ENCODE results near the gene LSP1.

DNA sequence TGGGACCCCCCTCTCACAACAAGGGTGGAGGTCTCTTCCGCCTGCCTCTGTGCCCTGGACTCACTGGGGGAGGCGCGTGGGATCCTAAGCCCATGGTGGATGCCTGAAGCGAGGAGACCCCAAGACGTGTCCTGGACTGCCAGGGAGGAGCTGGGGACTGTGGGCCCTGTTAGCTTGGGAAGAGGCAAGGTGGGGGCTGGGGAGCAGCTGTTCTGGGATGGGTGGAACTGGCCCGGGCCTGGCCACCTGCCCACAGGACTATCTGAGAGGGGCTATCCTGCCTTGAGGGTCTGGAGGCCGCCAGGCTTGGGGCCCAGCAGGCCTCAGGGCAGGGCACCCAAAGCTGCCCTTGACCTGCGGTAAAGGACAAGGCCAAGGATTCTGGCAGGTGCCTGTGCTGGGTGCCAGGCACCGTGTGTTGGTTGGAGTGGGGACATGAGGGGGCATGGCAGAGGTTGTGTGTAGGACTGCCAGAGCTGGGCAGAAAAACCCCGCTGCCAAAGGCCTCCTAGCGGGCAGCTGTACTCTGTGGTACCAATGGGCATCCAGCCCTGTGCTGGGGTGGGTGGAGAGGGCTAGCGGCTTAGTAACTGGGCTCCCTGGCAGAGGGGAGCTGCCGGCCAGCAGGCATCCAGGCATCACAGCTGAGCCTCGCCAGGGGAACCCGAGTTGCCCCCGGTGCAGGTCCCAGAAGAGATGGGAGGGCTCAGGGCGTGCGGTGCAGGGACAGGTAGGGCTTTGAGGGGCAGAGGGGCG lies 670 bp downstream of the LSP1 start:
- TF ChIP-seq, protein P1, sequence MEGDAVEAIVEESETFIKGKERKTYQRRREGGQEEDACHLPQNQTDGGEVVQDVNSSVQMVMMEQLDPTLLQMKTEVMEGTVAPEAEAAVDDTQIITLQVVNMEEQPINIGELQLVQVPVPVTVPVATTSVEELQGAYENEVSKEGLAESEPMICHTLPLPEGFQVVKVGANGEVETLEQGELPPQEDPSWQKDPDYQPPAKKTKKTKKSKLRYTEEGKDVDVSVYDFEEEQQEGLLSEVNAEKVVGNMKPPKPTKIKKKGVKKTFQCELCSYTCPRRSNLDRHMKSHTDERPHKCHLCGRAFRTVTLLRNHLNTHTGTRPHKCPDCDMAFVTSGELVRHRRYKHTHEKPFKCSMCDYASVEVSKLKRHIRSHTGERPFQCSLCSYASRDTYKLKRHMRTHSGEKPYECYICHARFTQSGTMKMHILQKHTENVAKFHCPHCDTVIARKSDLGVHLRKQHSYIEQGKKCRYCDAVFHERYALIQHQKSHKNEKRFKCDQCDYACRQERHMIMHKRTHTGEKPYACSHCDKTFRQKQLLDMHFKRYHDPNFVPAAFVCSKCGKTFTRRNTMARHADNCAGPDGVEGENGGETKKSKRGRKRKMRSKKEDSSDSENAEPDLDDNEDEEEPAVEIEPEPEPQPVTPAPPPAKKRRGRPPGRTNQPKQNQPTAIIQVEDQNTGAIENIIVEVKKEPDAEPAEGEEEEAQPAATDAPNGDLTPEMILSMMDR (IDR thresholded peaks at IDR 0.05), result no peak
- no peak for TF ChIP-seq POLR2A (IDR thresholded peaks at IDR 0.05)

Measured in adrenal gland (tissue), 5 donors.